WTC11 (cell line): ENCODE measurements around the gene ZNF397. TPM values are rescaled to one million over a fixed set of nuclear protein-coding genes. Genes with fewer than 3 reads are reported as not detected.

Source experiments
- AR ChIP-seq: fragments of 250-450 bp; sonication (Bioruptor Pico); IDR thresholded peaks from 2 replicates; pipeline ENCODE4 v1.9.0; 2021; ENCODE audit warnings: mild to moderate bottlenecking
- ATF1 ChIP-seq: sonication (generic); formaldehyde crosslinking; IDR thresholded peaks from 2 replicates; pipeline ENCODE4 v1.8.1; 2023; ENCODE audit warnings: mild to moderate bottlenecking, moderate library complexity, missing genetic modification reagents
- CREB1 ChIP-seq: sonication (generic); formaldehyde crosslinking; IDR thresholded peaks from 2 replicates; pipeline ENCODE4 v1.8.0; 2023; ENCODE audit warnings: mild to moderate bottlenecking, missing genetic modification reagents
- E2F1 ChIP-seq: sonication (generic); formaldehyde crosslinking; IDR thresholded peaks from 2 replicates; pipeline ENCODE4 v1.8.0; 2022; ENCODE audit warnings: mild to moderate bottlenecking, missing genetic modification reagents
- ETV6 ChIP-seq: sonication (generic); formaldehyde crosslinking; IDR thresholded peaks from 2 replicates; pipeline ENCODE4 v1.8.1; 2022; ENCODE audit warnings: mild to moderate bottlenecking, missing genetic modification reagents
- FOXJ3 ChIP-seq: sonication (generic); formaldehyde crosslinking; IDR thresholded peaks from 2 replicates; pipeline ENCODE4 v1.9.0; 2021; ENCODE audit warnings: missing genetic modification reagents, mild to moderate bottlenecking, borderline replicate concordance
- FOXP4 ChIP-seq: sonication (generic); formaldehyde crosslinking; IDR thresholded peaks from 2 replicates; pipeline ENCODE4 v1.8.0; 2022; ENCODE audit warnings: mild to moderate bottlenecking, missing genetic modification reagents
- HMGXB4 ChIP-seq: sonication (generic); formaldehyde crosslinking; IDR thresholded peaks from 2 replicates; pipeline ENCODE4 v1.8.1; 2023; ENCODE audit warnings: mild to moderate bottlenecking, moderate library complexity, missing genetic modification reagents
- JUN ChIP-seq: sonication (generic); formaldehyde crosslinking; IDR thresholded peaks from 2 replicates; pipeline ENCODE4 v1.8.0; 2023; ENCODE audit warnings: mild to moderate bottlenecking, missing genetic modification reagents
- KAT7 ChIP-seq: sonication (generic); formaldehyde crosslinking; IDR thresholded peaks from 2 replicates; pipeline ENCODE4 v1.8.1; 2023; ENCODE audit warnings: missing genetic modification reagents, mild to moderate bottlenecking, borderline replicate concordance
- MAX ChIP-seq: sonication (generic); formaldehyde crosslinking; IDR thresholded peaks from 2 replicates; pipeline ENCODE4 v1.8.0; 2022; ENCODE audit warnings: mild to moderate bottlenecking, missing genetic modification reagents
- MLX ChIP-seq: sonication (generic); formaldehyde crosslinking; IDR thresholded peaks from 2 replicates; pipeline ENCODE4 v1.8.1; 2023; ENCODE audit warnings: mild to moderate bottlenecking, missing genetic modification reagents, moderate library complexity
- NFE2L1 ChIP-seq: sonication (generic); formaldehyde crosslinking; IDR thresholded peaks from 2 replicates; pipeline ENCODE4 v1.8.1; 2023; ENCODE audit warnings: missing genetic modification reagents
- NFYB ChIP-seq: sonication (generic); formaldehyde crosslinking; conservative IDR thresholded peaks from 2 replicates; pipeline ENCODE4 v1.8.0; 2022; ENCODE audit warnings: low read depth, missing genetic modification reagents
- NR1H2 ChIP-seq: sonication (generic); formaldehyde crosslinking; IDR thresholded peaks from 2 replicates; pipeline ENCODE4 v1.9.0; 2021; ENCODE audit warnings: mild to moderate bottlenecking, moderate library complexity, missing genetic modification reagents
- SMAD3 ChIP-seq: sonication (generic); formaldehyde crosslinking; IDR thresholded peaks from 2 replicates; pipeline ENCODE4 v1.8.0; 2022; ENCODE audit warnings: missing genetic modification reagents, mild to moderate bottlenecking, borderline replicate concordance
- SMAD4 ChIP-seq: sonication (generic); formaldehyde crosslinking; IDR thresholded peaks from 2 replicates; pipeline ENCODE4 v1.8.0; 2022; ENCODE audit warnings: mild to moderate bottlenecking, missing genetic modification reagents
- SOX15 ChIP-seq: fragments of 250-450 bp; sonication (Bioruptor Pico); IDR thresholded peaks from 2 replicates; pipeline ENCODE4 v1.9.0; 2021; ENCODE audit warnings: mild to moderate bottlenecking
- TCF7 ChIP-seq: sonication (generic); formaldehyde crosslinking; IDR thresholded peaks from 2 replicates; pipeline ENCODE4 v1.8.0; 2022; ENCODE audit warnings: mild to moderate bottlenecking, low read depth, missing genetic modification reagents, moderate library complexity
- TEAD1 ChIP-seq: sonication (generic); formaldehyde crosslinking; IDR thresholded peaks from 2 replicates; pipeline ENCODE4 v1.8.0; 2022; ENCODE audit warnings: mild to moderate bottlenecking, missing genetic modification reagents
- TEAD4 ChIP-seq: sonication (generic); formaldehyde crosslinking; IDR thresholded peaks from 2 replicates; pipeline ENCODE4 v1.8.0; 2022; ENCODE audit warnings: mild to moderate bottlenecking, missing genetic modification reagents
- TP53 ChIP-seq: sonication (generic); formaldehyde crosslinking; IDR thresholded peaks from 2 replicates; pipeline ENCODE4 v1.8.1; 2023; ENCODE audit warnings: mild to moderate bottlenecking, missing genetic modification reagents
- ZNF281 ChIP-seq: sonication (generic); formaldehyde crosslinking; IDR thresholded peaks from 2 replicates; pipeline ENCODE4 v1.8.0; 2023; ENCODE audit warnings: mild to moderate bottlenecking, missing genetic modification reagents
- ZNF532 ChIP-seq: fragments of 250-450 bp; sonication (Bioruptor Pico); IDR thresholded peaks from 2 replicates; pipeline ENCODE4 v1.9.0; 2021; ENCODE audit warnings: mild to moderate bottlenecking, borderline replicate concordance
- total RNA-seq: library from RNA; stranded (reverse); gene quantifications from 3 replicates; pipeline ENCODE4 v1.2.3, GENCODE V29; 2021

ZNF397 gene
- total RNA-seq, 1 experiment from 2014 or later, result 44.0 TPM

GRCh38 chr18:35267809-35268208 lies 27.0 kb downstream of the ZNF397 start (continued):
- TF ChIP-seq NFE2L1 (no peak), NFYB (CRISPR knock-in tag) (no peak), TP53 (CRISPR knock-in tag) (no peak), TEAD1 (peak; percentile 81; the same call in 1 of the 2 replicates), ZNF281 (CRISPR knock-in tag) (no peak), ZNF532 (CRISPR knock-in tag) (no peak), MAX (CRISPR knock-in tag) (peak; percentile 54; the same call in 1 of the 2 replicates), ETV6 (CRISPR knock-in tag) (0 out of 2 replicates have a peak, but pooled peaks have one; percentile 11), FOXP4 (CRISPR knock-in tag) (peak; percentile 76; the same call in 1 of the 2 replicates), NR1H2 (CRISPR knock-in tag) (0 out of 2 replicates have a peak, but pooled peaks have one; percentile 20), JUN (CRISPR knock-in tag) (peak; percentile 88), HMGXB4 (CRISPR knock-in tag) (no peak; the same call in 1 of the 2 replicates), KAT7 (no peak), MLX (CRISPR knock-in tag) (no peak), SOX15 (no peak), AR (no peak), FOXJ3 (CRISPR knock-in tag) (0 out of 2 replicates have a peak, but pooled peaks have one; percentile 42), E2F1 (CRISPR knock-in tag) (0 out of 2 replicates have a peak, but pooled peaks have one; percentile 28), CREB1 (CRISPR knock-in tag) (no peak), ATF1 (no peak), TCF7 (peak; percentile 33; the same call in 1 of the 2 replicates), SMAD4 (CRISPR knock-in tag) (peak; percentile 88), TEAD4 (CRISPR knock-in tag) (0 out of 2 replicates have a peak, but pooled peaks have one; percentile 69), SMAD3 (CRISPR knock-in tag) (peak; percentile 78; the same call in 1 of the 2 replicates)
